ENCODE data around the gene FAM110D. TPM values are rescaled to one million over a fixed set of nuclear protein-coding genes. Genes with fewer than 3 reads are reported as not detected.

Gene FAM110D
- total and polyA plus RNA-seq, 2 experiments from 2014 or later, result 0.10 to 0.44 TPM

- Histone ChIP-seq H3K9me3 (ENCODE audit: low read depth) (no peaks in the 10 kb centered on the region), H2AFZ (no peak overlapping the region), H3K4me1 (ENCODE audit: insufficient read depth) (no peaks in the 10 kb centered on the region), H3K27ac (no peak overlapping the region), H3K9me2 (replicated peaks; ENCODE audit: insufficient read depth) (no peaks in the 10 kb centered on the region), H3K79me2 (peaks cover 30% of the 10 kb centered on the region), H3K4me3 (no peak overlapping the region), H3K4me2 (no peak overlapping the region), H4K20me1 (ENCODE audit: insufficient read depth, poor library complexity, severe bottlenecking) (peaks cover 4% of the 10 kb centered on the region), H3K36me3 (replicated peaks; ENCODE audit: insufficient read depth, low read depth) (no peaks in the 10 kb centered on the region), H3K27me3 (no peaks in the 10 kb centered on the region)
- WGBS (ENCODE audit: low lambda C conversion rate, missing lambda C conversion rate), result 77% methylated on average over 9 of the region's 9 CpGs
- DNase-seq (ENCODE audit: low spot score), result no peak
- no peak for TF ChIP-seq EZH2phosphoT487 (IDR thresholded peaks at IDR 0.05; ENCODE audit: low read depth, severe bottlenecking, unreplicated experiment)
Measured at GRCh38 chr1:26119892-26120608, 38.8 kb upstream of the FAM110D start.

GRCh38 chr1:26121854-26122773 lies 36.8 kb upstream of the FAM110D start:
- Histone ChIP-seq H2AFZ (no peak overlapping the region), H3K36me3 (replicated peaks; ENCODE audit: insufficient read depth, low read depth) (no peaks in the 10 kb centered on the region), H3K27ac (peak overlapping the region; percentile 47), H3K9me2 (replicated peaks; ENCODE audit: insufficient read depth) (no peaks in the 10 kb centered on the region), H3K79me2 (peaks cover 21% of the 10 kb centered on the region), H3K4me2 (no peak overlapping the region), H3K27me3 (no peaks in the 10 kb centered on the region), H3K4me3 (no peak overlapping the region), H4K20me1 (ENCODE audit: insufficient read depth, poor library complexity, severe bottlenecking) (peaks cover 4% of the 10 kb centered on the region), H3K9me3 (ENCODE audit: low read depth) (no peaks in the 10 kb centered on the region), H3K4me1 (ENCODE audit: insufficient read depth) (peaks cover 3% of the 10 kb centered on the region)
- TF ChIP-seq EZH2phosphoT487 (IDR thresholded peaks at IDR 0.05; ENCODE audit: low read depth, severe bottlenecking, unreplicated experiment) (no peak), EZH2 (IDR thresholded peaks at IDR 0.05; ENCODE audit: borderline replicate concordance) (no peak), CTCF (IDR thresholded peaks at IDR 0.05; ENCODE audit: poor library complexity) (no peak)
- DNase-seq (ENCODE audit: low spot score), result no peak
- WGBS (ENCODE audit: low lambda C conversion rate, missing lambda C conversion rate), result 52% methylated on average over 8 of the region's 8 CpGs

- no peaks in the 10 kb centered on the region for H3K9me3 ChIP-seq (ENCODE audit: low read depth)
- no peaks in the 10 kb centered on the region for H3K9me2 ChIP-seq (replicated peaks; ENCODE audit: insufficient read depth)
- no peak for DNase-seq (ENCODE audit: low spot score)
- H3K79me2 ChIP-seq, result peaks cover 15% of the 10 kb centered on the region
- WGBS (ENCODE audit: low lambda C conversion rate, missing lambda C conversion rate), result 90% methylated on average over 7 of the region's 7 CpGs
- no peak overlapping the region for H3K4me3 ChIP-seq
- no peak overlapping the region for H3K4me2 ChIP-seq
- H3K4me1 ChIP-seq (ENCODE audit: insufficient read depth), result peaks cover 3% of the 10 kb centered on the region
- no peak for TF ChIP-seq EZH2 (IDR thresholded peaks at IDR 0.05; ENCODE audit: borderline replicate concordance)
- TF ChIP-seq EZH2phosphoT487 (IDR thresholded peaks at IDR 0.05; ENCODE audit: low read depth, severe bottlenecking, unreplicated experiment), result no peak
- TF ChIP-seq CTCF (IDR thresholded peaks at IDR 0.05; ENCODE audit: poor library complexity), result no peak
- no peaks in the 10 kb centered on the region for H3K27me3 ChIP-seq
- no peaks in the 10 kb centered on the region for H3K36me3 ChIP-seq (replicated peaks; ENCODE audit: insufficient read depth, low read depth)
- H2AFZ ChIP-seq, result no peak overlapping the region
- peaks cover 4% of the 10 kb centered on the region for H4K20me1 ChIP-seq (ENCODE audit: insufficient read depth, poor library complexity, severe bottlenecking)
- no peak overlapping the region for H3K27ac ChIP-seq
Measured at GRCh38 chr1:26122988-26123973, 35.6 kb upstream of the FAM110D start.
